ENCODE results near the gene LMF1. TPM values are rescaled to one million over a fixed set of nuclear protein-coding genes. Genes with fewer than 3 reads are reported as not detected.

Gene LMF1
- total and polyA plus RNA-seq, 12 donors = 5.1 to 15.4 (median 7.6) TPM

DNA sequence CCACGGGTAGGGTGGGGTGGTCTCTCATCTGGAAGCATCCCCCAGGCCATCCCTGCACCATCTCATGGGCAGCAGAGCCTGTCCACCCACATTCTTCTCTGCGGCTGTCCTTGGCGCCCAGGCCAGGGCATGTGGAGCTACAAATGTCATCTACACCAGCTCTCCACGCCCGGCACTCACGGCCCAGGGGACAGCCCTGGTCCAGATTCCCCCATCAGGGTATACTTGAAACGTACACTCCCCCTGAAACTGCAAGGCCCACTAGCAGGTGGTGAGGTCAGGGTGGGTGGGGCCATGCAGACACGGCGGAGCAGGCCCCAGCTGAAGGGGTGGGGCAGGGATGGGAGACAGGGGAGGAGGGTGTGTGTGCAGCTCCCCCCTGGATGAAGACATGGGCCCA, 7.6 kb upstream of the LMF1 start:
- intact Hi-C loops (cut with DNase I) = no loop called here
- 75 to 79% methylated on average over 9 of the region's 9 CpGs for WGBS, 2 donors

DNA sequence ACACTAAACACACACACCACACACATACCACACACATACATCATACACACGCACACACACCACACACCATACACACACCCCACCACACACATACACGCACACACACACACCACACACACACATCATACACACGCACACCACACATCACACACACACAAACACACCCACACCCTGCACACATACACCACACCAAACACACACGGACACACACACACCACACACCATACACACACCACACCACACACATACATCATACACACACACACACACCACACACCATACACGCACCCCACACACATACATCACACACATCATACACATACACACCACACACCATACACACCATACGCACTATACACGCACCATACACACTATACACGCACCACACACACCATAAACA, 7.1 kb upstream of the LMF1 start:
- H3K27ac ChIP-seq = no peak overlapping the region
- H3K4me1 ChIP-seq = peaks cover 8 to 30% (median 16%) of the 10 kb centered on the region in 9 donors
- intact Hi-C loops (cut with DNase I) = no loop called here
- ATAC-seq = no peak
- 55 to 96% methylated on average over 7 to 8 of the region's 8 CpGs for WGBS, 2 donors
- DNase-seq = no peak
- TF ChIP-seq, protein P1, sequence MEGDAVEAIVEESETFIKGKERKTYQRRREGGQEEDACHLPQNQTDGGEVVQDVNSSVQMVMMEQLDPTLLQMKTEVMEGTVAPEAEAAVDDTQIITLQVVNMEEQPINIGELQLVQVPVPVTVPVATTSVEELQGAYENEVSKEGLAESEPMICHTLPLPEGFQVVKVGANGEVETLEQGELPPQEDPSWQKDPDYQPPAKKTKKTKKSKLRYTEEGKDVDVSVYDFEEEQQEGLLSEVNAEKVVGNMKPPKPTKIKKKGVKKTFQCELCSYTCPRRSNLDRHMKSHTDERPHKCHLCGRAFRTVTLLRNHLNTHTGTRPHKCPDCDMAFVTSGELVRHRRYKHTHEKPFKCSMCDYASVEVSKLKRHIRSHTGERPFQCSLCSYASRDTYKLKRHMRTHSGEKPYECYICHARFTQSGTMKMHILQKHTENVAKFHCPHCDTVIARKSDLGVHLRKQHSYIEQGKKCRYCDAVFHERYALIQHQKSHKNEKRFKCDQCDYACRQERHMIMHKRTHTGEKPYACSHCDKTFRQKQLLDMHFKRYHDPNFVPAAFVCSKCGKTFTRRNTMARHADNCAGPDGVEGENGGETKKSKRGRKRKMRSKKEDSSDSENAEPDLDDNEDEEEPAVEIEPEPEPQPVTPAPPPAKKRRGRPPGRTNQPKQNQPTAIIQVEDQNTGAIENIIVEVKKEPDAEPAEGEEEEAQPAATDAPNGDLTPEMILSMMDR (IDR thresholded peaks at IDR 0.05) = no peak
- H3K9me3 ChIP-seq = no peaks in the 10 kb centered on the region
- no peaks in the 10 kb centered on the region for H3K36me3 ChIP-seq
- H3K27me3 ChIP-seq = peaks cover 16 to 41% (median 28%) of the 10 kb centered on the region in 7 donors
- no peak overlapping the region for H3K4me3 ChIP-seq

More for the DNA sequence above, 7.6 kb upstream of the LMF1 start:
- no peak overlapping the region for H3K27ac ChIP-seq
- DNase-seq = no peak
- peaks cover 16 to 46% (median 29%) of the 10 kb centered on the region in 7 donors for H3K27me3 ChIP-seq
- H3K9me3 ChIP-seq = no peaks in the 10 kb centered on the region
- no peaks in the 10 kb centered on the region for H3K36me3 ChIP-seq
- ATAC-seq = no peak
- no peak overlapping the region for H3K4me3 ChIP-seq
- TF ChIP-seq, protein P1 (IDR thresholded peaks at IDR 0.05) = no peak
- H3K4me1 ChIP-seq = peaks cover 8 to 30% (median 16%) of the 10 kb centered on the region in 9 donors

DNA sequence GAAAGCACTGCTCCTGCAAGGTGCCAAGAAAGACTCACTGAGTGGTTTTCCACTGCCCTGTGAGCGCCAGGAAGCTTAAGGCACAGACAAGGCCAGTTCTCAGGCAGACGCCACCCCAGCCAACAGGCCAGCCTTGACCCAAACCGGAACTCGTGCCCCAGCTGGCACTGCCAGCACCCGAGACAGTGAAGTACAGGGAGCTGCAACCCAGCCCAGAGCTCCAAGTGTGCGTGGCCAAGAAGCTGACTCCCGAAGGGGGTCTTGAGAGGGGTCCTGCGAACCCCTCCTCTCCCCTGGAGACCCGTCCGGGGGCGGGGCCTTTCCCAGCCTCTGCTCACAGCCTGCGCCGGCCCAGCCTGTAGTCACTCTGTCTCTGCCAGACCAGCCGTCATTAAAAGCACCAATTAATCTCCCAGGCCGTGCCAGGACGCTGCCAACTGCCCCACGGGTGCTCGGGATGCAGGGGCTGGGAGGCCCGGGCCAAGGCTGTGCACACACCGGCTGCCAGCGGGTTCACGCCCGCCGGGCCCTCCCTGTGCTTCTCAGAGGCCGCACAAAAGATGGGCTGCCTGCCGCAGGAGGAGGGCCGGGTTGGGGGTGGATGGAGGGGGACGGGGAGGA, 6.4 kb upstream of the LMF1 start:
- H3K4me1 ChIP-seq = peaks cover 8 to 26% (median 16%) of the 10 kb centered on the region in 9 donors
- WGBS, 2 donors = 68 to 69% methylated on average over 27 to 28 of the region's 28 CpGs
- H3K9me3 ChIP-seq = no peaks in the 10 kb centered on the region
- H3K36me3 ChIP-seq = no peaks in the 10 kb centered on the region
- ATAC-seq (peak in 1 of 8 donors; percentile 5), DNase-seq (no peak)
- H3K27me3 ChIP-seq = peaks cover 10 to 34% (median 21%) of the 10 kb centered on the region in 7 donors
- no peak overlapping the region for H3K4me3 ChIP-seq
- peak overlapping the region in 1 of 10 donors; percentile 31 for H3K27ac ChIP-seq
- TF ChIP-seq, protein P1 (IDR thresholded peaks at IDR 0.05) = no peak
- intact Hi-C loops (cut with DNase I) = no loop called here

DNA sequence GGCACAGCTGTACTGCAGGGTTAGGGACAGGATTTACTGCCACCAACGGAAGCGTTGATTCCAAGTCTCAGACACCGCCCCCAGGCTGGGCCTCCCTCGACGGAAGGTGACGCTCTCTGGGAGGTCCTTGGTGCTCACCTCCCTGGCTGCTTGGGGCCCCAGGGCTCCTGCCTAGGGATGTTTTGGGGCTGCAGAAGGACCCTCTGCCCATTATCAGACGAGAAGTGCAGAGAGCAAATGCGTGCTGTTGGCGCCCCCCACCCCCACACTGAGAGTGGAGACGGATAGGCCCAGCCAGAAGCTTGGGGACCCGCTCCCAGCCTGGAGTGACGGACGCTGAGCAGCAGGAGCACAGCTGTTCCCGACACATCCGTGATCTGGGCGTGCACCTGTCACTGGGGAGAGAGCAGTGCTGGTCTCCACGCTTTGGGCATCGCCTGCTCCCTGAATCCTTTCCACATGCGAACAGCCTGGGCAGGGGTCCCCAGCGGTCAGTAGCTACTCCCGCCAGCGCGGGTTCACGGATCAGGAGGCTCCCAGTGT, 5.7 kb upstream of the LMF1 start:
- H3K36me3 ChIP-seq = no peaks in the 10 kb centered on the region
- intact Hi-C loops (cut with DNase I) = no loop called here
- TF ChIP-seq, protein P1 (IDR thresholded peaks at IDR 0.05) = no peak
- ATAC-seq (no peak), DNase-seq (no peak)
- peaks cover 0 to 3% (median 0%) of the 10 kb centered on the region in 11 donors for H3K9me3 ChIP-seq
- H3K4me1 ChIP-seq = peaks cover 8 to 23% (median 15%) of the 10 kb centered on the region in 9 donors
- H3K27ac ChIP-seq = peak overlapping the region in 1 of 10 donors; percentile 31
- no peak overlapping the region for H3K4me3 ChIP-seq
- WGBS, 2 donors = 80 to 83% methylated on average over 24 of the region's 24 CpGs
- H3K27me3 ChIP-seq = peaks cover 8 to 29% (median 16%) of the 10 kb centered on the region in 7 donors

Data from heart right ventricle (tissue), 16 donors.